HG03575 (cell line): ENCODE data around the gene PRCD.
"Not testable (repeated sequence)": the region's sequence is repeated elsewhere in the genome, so short reads cannot be mapped to it uniquely, and the experiment has no call there.

Source experiments
- ATAC-seq: cut with Tn5 transposase; IDR thresholded peaks from one replicate; pipeline ENCODE4 v1.9.1; 2021; ENCODE audit not compliant: unreplicated experiment, insufficient number of reproducible peaks, low FRiP score; ENCODE audit errors: extremely low read depth

PRCD gene

GRCh38 chr17:76524598-76525512, 15.0 kb upstream of the PRCD start:
- no peak for ATAC-seq

DNA sequence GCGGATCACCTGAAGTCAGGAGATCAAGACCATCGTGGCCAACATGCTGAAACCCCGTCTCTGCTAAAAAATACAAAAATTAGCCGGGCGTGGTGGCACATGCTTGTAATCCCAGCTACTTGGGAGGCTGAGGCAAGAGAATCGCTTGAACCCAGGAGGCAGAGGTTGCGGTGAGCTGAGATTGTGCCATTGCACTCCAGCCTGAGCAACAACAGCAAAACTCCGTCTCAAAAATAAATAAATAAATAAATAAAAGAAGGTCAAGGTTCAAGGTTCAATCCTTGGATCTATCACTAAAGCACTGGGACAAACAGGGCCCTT, 14.4 kb upstream of the PRCD start:
- not testable (repeated sequence) for ATAC-seq

GRCh38 chr17:76527016-76527415, 12.8 kb upstream of the PRCD start:
- ATAC-seq = not testable (repeated sequence)

DNA sequence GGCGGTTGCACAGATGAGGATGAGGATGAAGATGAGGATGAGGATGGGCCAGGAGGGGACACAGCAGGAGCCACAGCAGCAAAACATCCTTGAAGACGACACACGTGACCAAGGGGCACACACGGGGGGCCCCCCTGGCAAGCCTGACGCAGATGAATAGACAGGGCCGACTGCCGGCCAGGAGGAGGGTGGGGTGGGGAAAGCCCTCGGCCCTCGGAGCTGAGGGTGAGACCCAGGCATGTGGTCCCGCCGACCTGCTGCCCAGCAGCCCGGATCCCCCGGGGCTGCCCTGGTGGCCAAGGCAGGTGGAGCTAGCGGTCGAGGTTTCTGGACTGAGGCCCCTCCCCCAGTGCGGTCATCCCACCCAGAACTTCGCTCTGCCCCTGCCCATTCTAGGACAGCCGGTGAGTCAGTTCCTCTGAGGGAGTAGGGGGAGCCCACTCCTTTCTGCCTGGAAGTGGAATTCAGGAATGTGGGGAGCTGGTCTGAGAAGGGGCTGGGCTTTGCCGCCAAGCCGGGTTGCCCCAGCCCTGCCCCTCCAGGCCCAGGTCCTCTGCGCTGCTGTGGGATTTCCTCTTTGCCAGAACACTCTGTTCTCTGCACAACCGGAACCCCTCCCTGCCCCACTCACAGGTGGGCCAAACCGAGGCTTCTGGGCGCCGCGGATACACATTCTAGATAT, 12.3 kb upstream of the PRCD start:
- ATAC-seq = no peak

DNA sequence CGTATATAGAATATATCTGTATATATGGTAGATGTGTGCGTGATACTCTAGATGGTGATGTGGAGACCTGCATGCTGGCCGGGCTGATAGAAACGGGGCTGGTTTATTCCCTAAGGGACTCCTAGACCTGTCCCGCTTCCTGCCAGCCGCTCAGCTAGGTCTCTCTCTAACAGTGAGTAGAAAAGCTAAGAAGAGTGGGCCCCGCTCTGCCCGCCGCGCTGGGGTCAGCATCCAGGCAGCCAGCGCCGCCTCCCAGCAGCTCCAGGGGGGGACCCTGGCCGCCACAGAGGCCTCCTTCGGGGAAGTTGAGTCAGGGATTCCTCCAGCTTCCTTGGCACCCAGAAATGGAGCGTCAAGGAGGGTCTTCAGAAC, 11.7 kb upstream of the PRCD start:
- ATAC-seq = no peak

- ATAC-seq = no peak
These were observed 11.2 kb upstream of the PRCD start for GRCh38 chr17:76528528-76529223.

DNA sequence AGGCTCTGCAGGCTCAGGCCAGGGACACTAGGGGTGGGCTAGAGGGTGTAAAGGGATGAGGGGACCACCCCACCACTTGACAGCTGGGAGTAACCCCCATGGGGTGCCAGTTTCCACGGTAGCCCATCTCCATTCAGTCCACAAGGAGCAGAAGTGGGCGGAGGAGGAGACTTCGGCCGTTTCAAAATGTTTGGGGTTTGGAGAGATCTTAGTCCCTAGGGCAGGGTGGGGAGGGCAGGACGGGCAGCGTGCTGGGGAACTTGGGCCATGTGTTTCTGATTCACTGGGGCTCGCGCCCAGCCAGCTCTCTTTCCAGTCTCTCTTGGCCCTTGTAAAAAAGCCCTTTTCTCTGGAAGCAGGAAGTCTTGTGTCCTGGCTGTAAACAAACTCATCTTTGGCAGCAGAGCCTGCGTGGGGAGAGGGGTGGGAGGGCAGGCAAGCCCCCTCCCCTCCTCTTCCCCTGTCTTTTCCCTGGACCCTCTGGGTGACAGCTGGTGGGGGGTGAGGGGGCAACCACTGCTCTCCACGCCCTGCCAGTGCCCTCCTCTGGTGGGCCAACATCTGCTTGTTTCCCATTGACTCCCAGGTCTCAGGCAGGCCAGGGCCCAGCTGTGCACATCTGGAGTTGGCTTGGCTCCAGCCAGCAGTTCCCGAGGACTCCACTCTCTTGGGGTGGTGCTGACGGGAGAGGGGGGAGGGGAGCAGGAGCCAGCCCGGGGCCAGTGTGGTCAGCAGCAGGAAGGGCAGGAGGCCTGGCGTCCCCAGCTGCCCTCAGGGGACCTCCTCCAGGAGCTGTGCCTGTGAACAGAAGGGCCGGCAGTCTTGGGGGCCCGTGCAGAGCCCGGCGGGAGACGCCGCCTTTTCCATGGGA, 10.4 kb upstream of the PRCD start:
- ATAC-seq = no peak

GRCh38 chr17:76530095-76530723, 9.6 kb upstream of the PRCD start:
- ATAC-seq = no peak

DNA sequence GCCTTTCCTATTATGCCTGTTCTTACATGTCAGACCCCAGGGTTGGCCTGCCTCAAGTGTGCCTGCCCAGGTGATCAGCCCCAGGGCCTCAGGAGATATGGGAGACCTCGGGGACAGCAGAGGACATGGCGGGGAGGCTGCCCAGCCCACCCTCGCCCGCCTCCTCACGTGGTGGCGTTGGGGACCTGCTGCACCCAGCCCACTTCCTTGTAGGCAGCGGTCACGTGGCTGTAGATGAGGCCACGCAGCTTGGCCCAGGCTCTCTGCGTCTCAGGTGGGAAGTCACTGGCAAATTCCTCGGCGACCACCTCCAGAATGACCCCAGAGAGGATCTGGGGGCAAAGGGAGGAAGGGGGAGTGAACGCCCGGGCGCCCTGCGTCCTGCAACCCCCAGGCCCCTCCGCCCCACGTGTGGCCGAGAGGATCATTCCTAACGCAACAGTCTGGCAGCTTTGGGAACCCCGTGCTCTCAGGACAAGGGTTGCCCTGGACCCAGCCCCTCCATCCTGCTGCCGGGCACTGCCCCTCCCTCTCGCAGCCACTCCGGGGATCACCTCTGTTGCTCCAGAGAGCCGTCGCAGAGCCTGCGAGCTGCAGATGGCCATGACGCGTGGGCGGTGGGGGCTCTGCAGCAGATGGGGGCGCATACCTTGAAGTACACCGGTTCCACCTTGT, 8.9 kb upstream of the PRCD start:
- no peak for ATAC-seq

- no peak for ATAC-seq
These were observed 8.3 kb upstream of the PRCD start for GRCh38 chr17:76531486-76532038.

DNA sequence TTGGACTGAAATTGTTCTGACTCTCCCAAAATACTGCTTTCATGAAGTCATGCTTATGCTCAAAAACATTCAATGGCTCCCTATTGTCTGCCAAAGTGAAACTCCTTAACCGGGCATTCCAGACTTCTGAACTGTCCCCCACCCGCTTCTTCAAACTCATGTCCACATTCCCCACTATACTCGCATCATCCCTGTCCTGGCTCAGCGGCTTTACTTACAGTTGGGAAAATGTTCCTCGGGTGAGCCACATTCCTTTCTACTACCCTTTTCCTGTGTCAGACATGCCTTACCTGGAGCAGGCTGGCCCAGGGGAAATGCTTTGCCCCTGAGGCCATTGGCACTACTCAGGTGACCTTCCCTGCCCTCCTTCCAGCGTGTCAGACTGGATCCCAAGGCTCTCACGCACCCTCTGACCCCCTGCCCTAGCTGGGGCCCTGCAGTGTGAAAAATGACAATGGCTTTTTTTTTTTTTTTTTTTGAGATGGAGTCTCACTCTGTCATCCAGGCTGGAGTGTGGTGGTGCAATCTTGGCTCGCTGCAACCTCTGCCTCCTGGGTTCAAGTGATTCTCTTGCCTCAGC, 7.7 kb upstream of the PRCD start:
- ATAC-seq = no peak

GRCh38 chr17:76533640-76534359, 6.0 kb upstream of the PRCD start:
- ATAC-seq = not testable (repeated sequence)

GRCh38 chr17:76534831-76535732, 4.8 kb upstream of the PRCD start:
- no peak for ATAC-seq

DNA sequence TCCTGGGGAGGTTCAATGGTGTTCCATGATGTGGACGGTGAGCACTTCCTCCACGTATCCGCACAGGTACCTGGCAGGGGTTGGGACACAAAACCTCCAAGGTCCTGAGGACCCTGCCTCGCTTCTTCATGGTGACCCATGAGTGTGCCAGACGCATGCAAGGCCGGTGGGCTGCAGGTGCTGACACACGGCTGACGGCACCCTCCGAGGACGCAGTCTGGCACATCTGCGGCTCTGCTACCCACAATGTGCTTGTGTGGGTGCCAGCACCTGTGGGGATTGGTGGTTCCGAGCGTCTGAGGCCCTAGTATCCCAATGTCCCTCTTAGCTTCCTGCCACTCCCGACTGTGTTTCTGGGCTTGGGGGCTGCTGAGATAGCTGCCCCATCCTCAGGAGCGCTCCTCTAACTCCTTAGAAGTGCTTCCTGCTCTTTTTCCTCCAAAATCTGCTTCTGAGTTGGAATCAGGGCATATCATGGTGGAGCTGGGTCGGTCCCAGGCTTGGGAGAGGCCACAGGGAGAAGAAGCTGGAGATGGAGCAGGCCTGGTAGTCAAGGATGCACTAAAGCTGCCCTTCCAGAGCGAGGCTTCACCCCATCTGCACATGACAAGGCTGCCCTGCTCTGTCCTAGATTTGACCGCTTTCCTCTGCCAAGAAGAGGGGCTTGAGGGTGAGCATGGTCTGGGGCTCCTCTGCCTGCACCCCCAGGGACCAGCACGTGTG, 3.9 kb upstream of the PRCD start:
- no peak for ATAC-seq

DNA sequence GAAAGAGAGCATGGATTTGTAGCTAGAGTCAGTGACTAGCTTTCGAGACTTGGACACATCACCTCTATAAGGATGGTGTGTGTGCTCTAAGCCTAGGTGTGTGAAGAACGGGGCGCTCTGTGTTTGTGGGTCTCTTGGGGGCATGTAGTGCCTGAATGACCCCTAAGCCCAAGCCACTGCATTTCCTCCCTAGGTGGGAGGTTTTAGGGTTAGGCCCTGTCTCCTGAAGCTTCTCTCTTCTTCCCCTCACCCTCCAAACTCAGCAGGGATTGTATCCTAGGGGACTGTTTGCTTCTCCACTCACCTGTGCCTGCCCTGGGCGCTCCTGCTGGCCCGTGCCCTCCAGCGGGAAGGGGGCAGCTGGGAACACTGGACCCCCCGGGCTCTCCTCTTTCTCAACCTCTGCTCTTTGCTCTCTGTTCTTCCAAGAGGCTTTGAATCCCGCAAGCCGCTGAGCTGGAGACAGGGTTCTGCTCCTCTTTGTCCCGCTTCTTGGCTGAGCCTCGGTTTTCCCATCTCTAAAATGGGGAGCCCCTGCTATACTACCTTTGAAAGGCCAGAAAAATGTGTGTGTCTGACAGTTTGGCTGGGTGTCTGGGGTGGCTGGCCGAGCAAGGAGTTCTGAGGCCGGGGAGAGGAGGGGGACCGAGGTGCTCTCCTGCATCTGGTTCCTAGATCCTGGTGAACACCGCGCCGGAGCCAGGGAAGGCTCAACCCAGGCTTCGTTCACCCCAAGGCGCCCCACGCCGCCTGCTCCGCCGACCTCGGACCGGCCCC, 3.1 kb upstream of the PRCD start:
- ATAC-seq = no peak
